GM21576 (cell line): ENCODE results near the gene RAPGEF4.
"Not testable (repeated sequence)": the region's sequence is repeated elsewhere in the genome, so short reads cannot be mapped to it uniquely, and the experiment has no call there.

Source experiments
- ATAC-seq: cut with Tn5 transposase; IDR thresholded peaks from one replicate; pipeline ENCODE4 v1.9.1; 2021; ENCODE audit warnings: mild to moderate bottlenecking, moderate library complexity; ENCODE audit not compliant: unreplicated experiment

Gene RAPGEF4

DNA sequence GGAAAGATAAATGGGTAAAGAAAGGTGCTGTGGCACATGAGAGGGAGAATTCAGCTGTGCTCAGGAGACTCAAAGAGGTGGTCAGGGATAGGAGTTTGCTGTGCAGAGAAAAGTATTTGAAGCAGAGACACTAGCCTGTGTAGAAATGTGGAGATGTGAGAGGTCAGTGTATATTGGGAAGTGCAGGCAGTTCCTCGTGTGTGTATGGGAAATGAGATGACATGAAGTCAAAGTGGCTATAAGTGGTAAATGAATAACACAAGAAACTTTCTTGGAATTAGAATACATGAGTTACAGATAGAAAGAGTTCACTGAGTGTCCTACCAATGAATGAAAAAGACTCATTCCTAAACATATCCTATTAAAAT is 351.6 kb downstream of the RAPGEF4 start:
- no peak for ATAC-seq

DNA sequence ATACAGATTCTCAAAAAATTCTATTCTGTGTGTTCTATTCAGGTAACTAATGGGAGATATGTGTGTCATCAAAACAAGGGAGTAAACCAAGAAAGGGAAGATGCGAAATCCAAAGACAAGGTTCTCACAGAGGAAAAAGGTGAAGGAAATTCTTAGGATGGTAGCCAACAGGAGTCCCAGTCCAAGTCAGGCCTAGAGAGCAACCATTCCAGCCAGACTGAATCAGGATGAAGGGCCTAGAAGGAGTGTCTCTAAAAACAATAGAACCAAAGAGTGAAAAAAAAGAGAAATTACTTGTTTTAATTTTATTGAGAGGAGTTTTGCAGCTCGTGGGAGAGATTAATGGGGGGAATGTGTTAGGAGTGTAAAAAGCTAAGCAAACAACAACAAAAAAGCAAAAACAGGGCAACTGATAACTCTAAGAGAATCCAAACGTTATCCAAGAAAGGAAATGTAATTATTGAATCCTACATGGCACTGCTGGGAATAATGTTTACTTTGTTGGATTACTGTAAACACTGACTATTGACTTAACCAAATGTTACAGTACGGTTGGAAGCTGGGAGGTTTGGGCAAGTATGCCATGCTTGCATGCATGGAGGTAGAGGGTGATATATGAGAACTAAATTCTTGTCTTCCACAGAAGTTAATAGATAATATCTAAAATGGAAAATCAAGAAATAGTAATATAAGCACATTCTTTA is 352.3 kb downstream of the RAPGEF4 start:
- ATAC-seq: no peak

GRCh38 chr2:173090276-173090877 is 354.7 kb downstream of the RAPGEF4 start:
- ATAC-seq: no peak

- no peak for ATAC-seq
Measured at GRCh38 chr2:173090973-173091660, 355.5 kb downstream of the RAPGEF4 start.

DNA sequence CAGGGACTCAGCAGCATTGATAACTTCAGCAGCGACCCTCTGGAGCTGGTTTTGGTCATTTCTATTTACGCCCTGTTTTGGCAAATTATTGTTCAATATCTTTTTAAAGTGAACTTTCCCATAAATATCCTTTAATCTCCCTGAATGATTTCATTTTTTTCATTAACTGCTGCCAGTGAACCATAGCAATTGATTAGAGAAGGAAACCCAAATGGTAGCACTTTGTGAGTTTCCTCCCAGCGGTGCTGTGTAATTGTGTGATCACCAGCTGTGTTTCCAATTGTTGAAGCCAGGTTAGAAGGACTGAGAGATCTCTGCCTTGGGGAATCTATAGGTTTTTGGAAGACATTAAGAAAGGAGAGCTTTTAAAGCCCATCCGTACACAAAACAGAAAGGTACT is 356.3 kb downstream of the RAPGEF4 start:
- ATAC-seq: no peak

DNA sequence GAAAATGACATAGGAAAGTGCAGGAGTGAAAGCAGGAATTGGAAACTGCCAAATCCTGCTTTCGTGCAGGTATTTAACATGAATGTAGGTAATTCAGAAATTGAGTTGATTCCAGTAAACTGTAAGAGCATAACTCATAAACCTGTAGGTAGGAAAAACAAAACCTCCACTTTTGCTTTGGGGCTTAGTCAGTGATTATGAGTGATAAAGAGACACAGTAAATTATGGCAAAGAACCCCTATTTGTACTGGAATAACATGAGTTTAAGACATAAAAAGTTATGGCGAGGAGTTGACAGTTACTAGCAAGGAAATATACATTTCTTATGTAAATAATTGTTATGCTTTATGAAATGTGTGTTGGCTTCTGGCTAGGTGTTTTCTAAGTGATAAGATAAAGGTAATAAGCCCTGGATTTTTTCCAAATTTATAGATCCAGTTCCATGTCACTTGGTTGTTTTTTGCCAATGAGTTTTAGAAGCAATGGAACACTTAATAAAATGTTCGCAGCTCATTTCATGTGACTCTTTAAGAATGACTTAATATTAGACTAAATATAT is 357.3 kb downstream of the RAPGEF4 start:
- no peak for ATAC-seq

DNA sequence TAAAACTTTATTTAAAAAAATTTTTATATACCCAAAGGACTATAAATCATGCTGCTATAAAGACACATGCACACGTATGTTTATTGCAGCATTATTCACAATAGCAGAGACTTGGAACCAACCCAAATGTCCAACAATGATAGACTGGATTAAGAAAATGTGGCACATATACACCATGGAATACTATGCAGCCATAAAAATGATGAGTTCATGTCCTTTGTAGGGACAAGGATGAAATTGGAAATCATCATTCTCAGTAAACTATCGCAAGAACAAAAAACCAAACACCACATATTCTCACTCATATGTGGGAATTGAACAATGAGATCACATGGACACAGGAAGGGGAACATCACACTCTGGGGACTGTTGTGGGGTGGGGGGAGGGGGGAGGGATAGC is 358.0 kb downstream of the RAPGEF4 start:
- not testable (repeated sequence) for ATAC-seq

- no peak for ATAC-seq
Measured at GRCh38 chr2:173094731-173095130, 359.1 kb downstream of the RAPGEF4 start.

- no peak for ATAC-seq
Measured at GRCh38 chr2:173095356-173095755, 359.7 kb downstream of the RAPGEF4 start.

- no peak for ATAC-seq
Measured at GRCh38 chr2:173099271-173099670, 363.6 kb downstream of the RAPGEF4 start.

DNA sequence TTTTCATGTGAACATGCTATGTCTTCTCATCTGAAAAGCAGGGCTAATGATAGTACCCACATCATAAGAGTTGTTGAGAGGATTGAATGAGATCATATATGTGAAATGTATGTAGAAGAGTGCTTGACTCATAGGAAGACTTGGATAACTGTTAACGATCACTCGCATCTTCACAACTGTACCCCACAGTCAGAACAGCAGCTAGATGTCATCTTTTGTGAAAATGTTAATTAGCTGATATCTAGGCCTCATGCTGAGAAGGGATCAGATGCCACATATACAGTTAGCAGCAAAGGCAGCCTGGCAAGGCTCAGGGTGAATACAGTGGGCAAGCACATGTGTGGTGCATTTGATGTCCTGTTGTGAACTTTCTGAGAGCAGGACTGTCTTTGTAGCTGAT is 364.2 kb downstream of the RAPGEF4 start:
- ATAC-seq: no peak

GRCh38 chr2:173101687-173102086 is 366.0 kb downstream of the RAPGEF4 start:
- ATAC-seq: no peak
